ENCODE measurements around the gene ATP7B. TPM values are rescaled to one million over a fixed set of nuclear protein-coding genes. Genes with fewer than 3 reads are reported as not detected.
"Not testable (repeated sequence)": the region's sequence is repeated elsewhere in the genome, so short reads cannot be mapped to it uniquely, and the experiment has no call there.

ATP7B gene
- total RNA-seq, 2 donors from 2014 or later: 4.3 to 6.5 TPM

DNA sequence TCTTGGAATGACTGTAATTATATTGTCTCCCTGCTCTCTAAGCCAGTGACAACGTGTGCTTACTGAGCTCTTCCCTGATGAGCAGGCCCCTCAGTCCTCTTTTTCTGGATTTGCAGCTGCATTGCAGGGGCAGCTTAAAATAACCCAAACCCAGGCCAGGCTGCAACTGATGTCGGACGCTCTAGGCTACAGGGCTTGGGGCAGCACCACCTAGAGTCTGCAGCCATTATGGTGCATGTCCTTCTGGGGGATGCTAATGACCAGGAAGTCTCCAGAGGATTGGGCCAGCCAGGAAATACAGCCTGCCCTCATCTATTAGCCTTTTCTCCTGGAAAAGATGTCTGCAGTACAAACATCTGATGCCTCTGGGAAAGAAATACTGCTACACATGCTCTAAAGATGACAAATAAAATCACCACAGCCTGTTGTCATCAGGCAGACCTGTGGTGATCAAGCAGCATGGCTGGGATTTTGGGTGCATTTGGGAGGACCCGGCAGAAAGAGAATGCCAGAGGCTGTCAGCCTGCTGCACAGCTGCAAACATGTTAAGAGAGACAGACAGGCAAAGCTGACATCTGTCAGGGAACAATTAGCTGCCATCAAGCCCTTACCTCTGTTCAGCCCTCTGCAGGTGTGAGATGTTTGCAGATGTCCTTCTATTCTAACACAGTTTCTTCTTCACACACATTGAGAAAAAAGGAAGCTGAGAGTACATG lies 97.7 kb downstream of the ATP7B start:
- no peak overlapping the region for H3K4me3 ChIP-seq
- DNase-seq (ENCODE audit: low spot score): no peak
- H3K36me3 ChIP-seq: no peaks in the 10 kb centered on the region
- H3K9me3 ChIP-seq: no peaks in the 10 kb centered on the region
- no peak overlapping the region for H3K27ac ChIP-seq
- H3K4me1 ChIP-seq: peaks cover 0 to 6% of the 10 kb centered on the region in 2 donors
- H3K27me3 ChIP-seq: no peaks in the 10 kb centered on the region
- TF ChIP-seq, protein P1, sequence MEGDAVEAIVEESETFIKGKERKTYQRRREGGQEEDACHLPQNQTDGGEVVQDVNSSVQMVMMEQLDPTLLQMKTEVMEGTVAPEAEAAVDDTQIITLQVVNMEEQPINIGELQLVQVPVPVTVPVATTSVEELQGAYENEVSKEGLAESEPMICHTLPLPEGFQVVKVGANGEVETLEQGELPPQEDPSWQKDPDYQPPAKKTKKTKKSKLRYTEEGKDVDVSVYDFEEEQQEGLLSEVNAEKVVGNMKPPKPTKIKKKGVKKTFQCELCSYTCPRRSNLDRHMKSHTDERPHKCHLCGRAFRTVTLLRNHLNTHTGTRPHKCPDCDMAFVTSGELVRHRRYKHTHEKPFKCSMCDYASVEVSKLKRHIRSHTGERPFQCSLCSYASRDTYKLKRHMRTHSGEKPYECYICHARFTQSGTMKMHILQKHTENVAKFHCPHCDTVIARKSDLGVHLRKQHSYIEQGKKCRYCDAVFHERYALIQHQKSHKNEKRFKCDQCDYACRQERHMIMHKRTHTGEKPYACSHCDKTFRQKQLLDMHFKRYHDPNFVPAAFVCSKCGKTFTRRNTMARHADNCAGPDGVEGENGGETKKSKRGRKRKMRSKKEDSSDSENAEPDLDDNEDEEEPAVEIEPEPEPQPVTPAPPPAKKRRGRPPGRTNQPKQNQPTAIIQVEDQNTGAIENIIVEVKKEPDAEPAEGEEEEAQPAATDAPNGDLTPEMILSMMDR (IDR thresholded peaks at IDR 0.05): no peak

DNA sequence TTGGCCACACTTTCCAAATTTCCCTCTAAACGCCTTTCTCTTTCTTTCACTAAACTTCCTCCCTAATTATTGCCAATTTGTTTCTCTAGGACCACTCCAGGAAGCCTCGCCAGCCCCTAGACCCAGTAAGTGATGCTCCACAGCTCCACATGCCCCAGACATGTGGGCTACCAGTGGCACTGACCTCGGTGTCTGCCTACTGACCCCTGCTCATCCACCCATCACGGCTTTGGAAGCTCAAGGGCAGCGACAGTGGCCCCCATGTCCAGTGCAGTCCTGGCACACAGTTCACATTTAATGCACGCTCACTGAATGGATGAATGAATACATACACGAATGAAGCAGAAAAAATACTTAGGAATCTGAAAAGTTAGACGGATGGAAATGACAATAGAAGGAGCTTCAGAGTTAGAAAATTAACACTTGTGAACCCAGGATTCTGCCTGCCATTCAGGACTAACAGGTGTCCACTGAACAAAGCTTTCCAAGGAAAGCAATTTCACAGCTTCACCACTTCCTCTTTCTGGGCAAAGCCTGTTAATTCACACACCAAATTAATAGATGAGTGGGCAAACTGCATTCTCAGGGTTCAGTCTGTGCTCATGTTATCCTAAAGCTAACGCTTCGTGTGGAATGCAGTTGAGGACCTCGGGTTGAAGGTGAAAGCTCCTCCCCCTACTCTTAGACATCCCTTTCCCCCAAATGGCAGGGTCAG lies 98.6 kb downstream of the ATP7B start:
- TF ChIP-seq, protein P1 (IDR thresholded peaks at IDR 0.05): no peak

DNA sequence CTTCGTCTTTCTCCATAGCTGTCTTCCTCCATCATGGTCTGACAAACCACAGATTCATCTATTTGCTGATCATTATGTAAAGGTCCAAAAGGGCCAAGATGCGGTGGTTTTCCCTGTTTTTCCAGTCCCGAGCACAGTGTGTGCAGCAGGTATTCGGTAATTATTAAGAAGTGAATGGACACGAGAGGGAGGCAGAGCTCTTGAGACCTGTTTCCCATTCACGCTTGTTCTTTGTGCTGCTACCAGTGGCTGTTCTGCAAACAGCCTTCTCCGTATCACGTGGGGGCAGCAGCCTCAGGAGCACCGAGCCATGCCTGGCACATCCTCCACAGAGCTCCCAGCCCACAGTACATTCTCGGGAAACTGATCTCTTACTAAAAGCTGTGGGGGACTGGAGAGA lies 99.2 kb downstream of the ATP7B start:
- TF ChIP-seq, protein P1 (IDR thresholded peaks at IDR 0.05): no peak
- Histone ChIP-seq H3K9me3 (no peaks in the 10 kb centered on the region), H3K4me1 (peaks cover 0 to 9% of the 10 kb centered on the region in 2 donors), H3K4me3 (no peak overlapping the region), H3K27ac (no peak overlapping the region), H3K27me3 (no peaks in the 10 kb centered on the region), H3K36me3 (no peaks in the 10 kb centered on the region)
- no peak for DNase-seq (ENCODE audit: low spot score)

More for the DNA sequence above, 98.6 kb downstream of the ATP7B start:
- Histone ChIP-seq H3K4me3 (no peak overlapping the region), H3K36me3 (no peaks in the 10 kb centered on the region), H3K27ac (no peak overlapping the region), H3K4me1 (peaks cover 0 to 6% of the 10 kb centered on the region in 2 donors), H3K9me3 (no peaks in the 10 kb centered on the region), H3K27me3 (no peaks in the 10 kb centered on the region)
- DNase-seq (ENCODE audit: low spot score): no peak

DNA sequence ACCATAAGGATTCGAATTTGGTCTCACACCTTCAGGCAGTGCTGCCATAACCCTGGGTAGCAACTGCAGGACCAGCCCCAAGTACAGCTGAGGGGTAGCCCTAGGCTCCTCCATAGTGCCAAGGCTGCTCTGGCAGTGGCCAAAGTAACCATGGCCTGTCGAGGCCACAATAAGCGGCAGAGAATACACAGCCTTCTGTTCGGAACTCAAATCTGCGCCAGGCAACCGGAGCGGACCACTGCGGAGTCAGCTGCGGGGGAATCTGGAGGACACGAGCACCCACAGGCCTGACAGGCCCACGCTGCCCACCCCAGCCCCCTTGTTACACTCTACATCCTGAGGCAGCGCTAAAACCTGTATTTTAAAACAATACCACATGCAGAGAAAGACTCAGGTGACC lies 100.7 kb downstream of the ATP7B start:
- Histone ChIP-seq H3K27ac (no peak overlapping the region), H3K9me3 (no peaks in the 10 kb centered on the region), H3K4me3 (no peak overlapping the region), H3K36me3 (no peaks in the 10 kb centered on the region), H3K4me1 (peaks cover 0 to 20% of the 10 kb centered on the region in 2 donors), H3K27me3 (no peaks in the 10 kb centered on the region)
- TF ChIP-seq, protein P1 (IDR thresholded peaks at IDR 0.05): no peak
- no peak for DNase-seq (ENCODE audit: low spot score)

DNA sequence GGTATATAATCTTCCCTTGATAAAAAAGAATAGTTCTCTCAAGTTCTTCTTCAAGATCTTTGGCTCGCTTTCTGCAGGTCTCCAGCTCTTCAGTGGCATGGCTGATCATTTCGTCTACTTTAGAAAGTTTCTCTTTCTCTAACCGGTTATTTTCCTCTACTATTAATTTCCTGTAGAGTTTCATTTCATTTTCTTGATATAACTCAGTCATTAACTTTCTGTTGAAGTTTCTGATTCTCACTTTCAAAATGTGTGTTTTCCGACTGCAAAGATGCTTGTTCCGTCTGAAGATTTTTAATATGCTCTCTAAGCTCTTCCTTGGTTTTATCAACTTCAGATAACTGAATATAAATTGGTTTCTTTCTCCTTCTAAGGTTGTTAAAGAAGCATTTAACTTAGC lies 102.0 kb downstream of the ATP7B start:
- DNase-seq (ENCODE audit: low spot score); H3K4me3 ChIP-seq; H3K27ac ChIP-seq; H3K9me3 ChIP-seq; H3K36me3 ChIP-seq; H3K27me3 ChIP-seq: not testable (repeated sequence)
- H3K4me1 ChIP-seq: peaks cover 0 to 20% of the 10 kb centered on the region in 2 donors

DNA sequence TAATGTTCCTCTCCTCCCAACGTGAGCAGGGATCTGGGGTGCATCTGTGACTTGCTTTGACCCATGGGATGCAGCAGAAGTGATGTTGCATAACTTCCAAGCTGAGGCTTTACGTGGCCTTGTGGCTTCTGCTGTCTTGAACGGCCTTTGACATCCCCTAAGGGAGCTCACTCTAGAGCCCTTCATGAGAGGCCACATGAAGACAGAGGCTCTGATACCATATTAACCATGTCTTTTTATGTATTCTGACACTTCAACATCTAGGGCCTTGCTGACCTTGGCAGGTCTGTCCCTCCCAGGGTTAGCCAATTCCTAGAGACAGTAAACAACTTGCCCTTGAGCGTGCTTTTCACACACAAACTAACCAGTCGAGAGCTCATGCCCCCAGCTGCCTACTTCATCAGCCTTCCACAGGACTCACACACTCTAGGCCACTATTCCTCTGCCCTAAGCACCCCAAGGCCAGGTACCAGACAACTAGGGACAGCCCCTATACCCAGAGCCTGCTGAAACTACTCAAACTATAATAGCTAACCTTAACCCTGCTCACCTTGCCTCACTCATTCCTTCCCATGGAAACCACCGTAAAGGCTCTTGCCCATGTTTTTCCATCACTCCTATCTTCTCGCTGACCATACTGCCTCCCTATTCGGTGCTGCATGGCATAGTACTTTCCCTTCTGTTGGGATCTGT lies 104.1 kb downstream of the ATP7B start:
- no peak for DNase-seq (ENCODE audit: low spot score)
- TF ChIP-seq, protein P1 (IDR thresholded peaks at IDR 0.05): no peak
- H3K36me3 ChIP-seq: no peaks in the 10 kb centered on the region
- no peaks in the 10 kb centered on the region for H3K27me3 ChIP-seq
- peaks cover 0 to 14% of the 10 kb centered on the region in 2 donors for H3K4me1 ChIP-seq
- H3K4me3 ChIP-seq: no peak overlapping the region
- no peaks in the 10 kb centered on the region for H3K9me3 ChIP-seq
- no peak overlapping the region for H3K27ac ChIP-seq

Data from right atrium auricular region (tissue), 2 donors.